CD14-positive monocyte (primary cell): ENCODE measurements around the gene SLC22A5. TPM values are rescaled to one million over a fixed set of nuclear protein-coding genes. Genes with fewer than 3 reads are reported as not detected.

Source experiments
- DNase-seq, 3 donors: peaks; one replicate each; pipeline ENCODE4 v3.0.0-alpha.2; 2011 to 2022
- H2AFZ ChIP-seq: 2 replicates; pipeline ENCODE4 v1.6.0; 2012; ENCODE audit warnings: mild to moderate bottlenecking, low read depth, low read length, inconsistent platforms; ENCODE audit not compliant: insufficient read depth, poor library complexity, severe bottlenecking
- H3K27ac ChIP-seq, 2 donors: 1 replicate in 1 of 2; 2 replicates in 1 of 2; pipeline ENCODE4 v1.5.1; 2012 to 2013; ENCODE audit warnings: low read length in 2 of 2, control low read depth in 1 of 2, inconsistent platforms in 1 of 2, low read depth in 1 of 2, mild to moderate bottlenecking in 1 of 2
- H3K27me3 ChIP-seq, 2 donors: one replicate each; pipeline versions ENCODE4 v1.6.0 to v1.6.1; 2011 to 2013; ENCODE audit warnings: low read length in 2 of 2; ENCODE audit not compliant: control insufficient read depth in 2 of 2, insufficient read depth in 2 of 2
- H3K36me3 ChIP-seq, 2 donors: replicated peaks in 1 of 2; 1 replicate in 1 of 2; 2 replicates in 1 of 2; pipeline versions ENCODE4 v1.5.1 to v1.6.1; 2012 to 2013; ENCODE audit warnings: low read length in 2 of 2, control low read depth in 1 of 2, inconsistent platforms in 1 of 2, mild to moderate bottlenecking in 1 of 2; ENCODE audit not compliant: insufficient read depth in 2 of 2, control insufficient read depth in 1 of 2
- H3K4me1 ChIP-seq, 2 donors: 1 replicate in 1 of 2; 2 replicates in 1 of 2; pipeline versions ENCODE4 v1.5.1 to v1.6.1; 2012 to 2013; ENCODE audit warnings: low read length in 2 of 2, control low read depth in 1 of 2, inconsistent platforms in 1 of 2, mild to moderate bottlenecking in 1 of 2, moderate library complexity in 1 of 2; ENCODE audit not compliant: insufficient read depth in 2 of 2, control insufficient read depth in 1 of 2
- H3K4me2 ChIP-seq: replicated peaks from 2 replicates; pipeline ENCODE3; 2012; ENCODE audit warnings: low read length, moderate library complexity, mild to moderate bottlenecking; ENCODE audit not compliant: poor library complexity, severe bottlenecking; ENCODE audit errors: extremely low read depth
- H3K4me3 ChIP-seq, 3 experiments: fragments of 200-600 bp in 1 of 3; sonication (generic) in 1 of 3; replicated peaks in 1 of 3; 1 replicate in 2 of 3; 2 replicates in 1 of 3; pipeline ENCODE4 v1.5.1; 2011 to 2013; ENCODE audit warnings: low read length in 3 of 3, mild to moderate bottlenecking in 3 of 3, control low read depth in 2 of 3, low read depth in 2 of 3, inconsistent platforms in 1 of 3, moderate library complexity in 1 of 3
- H3K79me2 ChIP-seq: 2 replicates; pipeline ENCODE4 v1.6.0; 2012; ENCODE audit warnings: mild to moderate bottlenecking, control low read depth, inconsistent platforms, low read length, moderate library complexity; ENCODE audit not compliant: insufficient read depth
- H3K9ac ChIP-seq: 2 replicates; pipeline ENCODE4 v1.6.0; 2017; ENCODE audit warnings: low read length, mild to moderate bottlenecking; ENCODE audit not compliant: insufficient read depth, poor library complexity, severe bottlenecking
- H3K9me3 ChIP-seq, 2 donors: replicated peaks in 1 of 2; 1 replicate in 1 of 2; 2 replicates in 1 of 2; pipeline versions ENCODE4 v1.5.1 to v1.6.1; 2012 to 2013; ENCODE audit warnings: low read length in 2 of 2, control low read depth in 1 of 2; ENCODE audit not compliant: control insufficient read depth in 1 of 2, insufficient read depth in 1 of 2
- H4K20me1 ChIP-seq: 2 replicates; pipeline ENCODE4 v1.6.0; 2012; ENCODE audit warnings: mild to moderate bottlenecking, low read length, control low read depth, moderate library complexity; ENCODE audit not compliant: insufficient read depth
- H3K27ac Mint-ChIP-seq, 7 donors: one replicate each; pipeline ENCODE4 v1.8.0; 2020; ENCODE audit warnings: mild to moderate bottlenecking in 7 of 7, mixed read lengths in 7 of 7, moderate library complexity in 6 of 7, inconsistent platforms in 2 of 7
- H3K27me3 Mint-ChIP-seq, 3 donors: one replicate each; pipeline ENCODE4 v1.8.0; 2021 to 2022; ENCODE audit warnings: low read depth in 3 of 3, mild to moderate bottlenecking in 3 of 3, mixed read lengths in 3 of 3, moderate library complexity in 3 of 3, inconsistent platforms in 1 of 3
- H3K36me3 Mint-ChIP-seq, 2 donors: one replicate each; pipeline ENCODE4 v1.8.0; 2020; ENCODE audit warnings: mixed read lengths in 2 of 2, inconsistent platforms in 1 of 2, mild to moderate bottlenecking in 1 of 2
- H3K4me1 Mint-ChIP-seq: one replicate; pipeline ENCODE4 v1.8.0; 2020; ENCODE audit warnings: mild to moderate bottlenecking, mixed read lengths
- H3K4me3 Mint-ChIP-seq, 2 donors: one replicate each; pipeline ENCODE4 v1.8.0; 2020; ENCODE audit warnings: mild to moderate bottlenecking in 2 of 2, mixed read lengths in 2 of 2, moderate library complexity in 1 of 2
- H3K9me3 Mint-ChIP-seq, 7 donors: one replicate each; pipeline ENCODE4 v1.8.0; 2020 to 2022; ENCODE audit warnings: mixed read lengths in 7 of 7, mild to moderate bottlenecking in 6 of 7, moderate library complexity in 6 of 7, inconsistent platforms in 2 of 7
- WGBS: methylation state at CpG from one replicate; pipeline ENCODE4 v1.1.5; 2013; ENCODE audit warnings: missing lambda C conversion rate; ENCODE audit not compliant: insufficient coverage; 5-methylcytosine and 5-hydroxymethylcytosine counted together
- intact Hi-C, 2 donors: fragments of 100-400 bp; cut with micrococcal nuclease; formaldehyde crosslinking; loops; one replicate each; pipeline versions ENCODE4 v1.15.0 to v1.15.1; 2023
- polyA plus RNA-seq, 3 donors: library from polyadenylated mRNA; depleted of rRNA in 1 of 3; unstranded in 2 of 3; stranded (reverse) in 1 of 3; fragments of 300-500 nt in 2 of 3; fragments of >200 nt in 1 of 3; fragmentation: Illumina TruSeq in 2 of 3; gene quantifications; 1 replicate in 2 of 3; 2 replicates in 1 of 3; pipeline ENCODE4 v1.2.3, GENCODE V29; 2012 to 2021
- TF ChIP-seq, protein P1 (sequence below): fragments of 200-600 bp; IDR thresholded peaks from one replicate; pipeline ENCODE4 v1.8.0; 2022; ENCODE audit warnings: antibody characterized with exemption, mild to moderate bottlenecking

The SLC22A5 gene
- polyA plus RNA-seq, 3 donors: 2.4 to 14.6 (median 3.5) TPM

DNA sequence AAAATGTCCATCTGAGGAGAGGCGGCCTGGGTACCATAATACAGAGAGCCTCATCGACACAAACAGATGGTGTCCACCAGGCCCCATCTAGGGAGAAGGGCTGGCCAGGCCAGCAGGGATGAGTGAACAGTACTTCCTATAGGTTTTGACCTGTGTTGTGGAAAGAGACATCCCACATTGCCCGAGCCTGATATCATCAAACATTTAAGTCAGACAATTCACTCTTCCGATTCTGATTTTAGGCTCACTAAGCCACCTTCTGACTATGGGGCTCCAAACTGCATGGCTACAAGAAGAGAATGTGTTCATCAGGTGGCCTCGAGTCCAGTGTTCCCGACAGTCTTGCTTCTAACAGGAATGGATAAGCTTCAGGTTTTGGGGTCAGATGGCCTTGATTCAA lies 38.9 kb downstream of the SLC22A5 start:
- Mint-ChIP-seq H3K27ac (peak overlapping the region in 1 of 7 donors; percentile 76), H3K9me3 (peaks cover 0 to 4% (median 2%) of the 10 kb centered on the region in 7 donors), H3K36me3 (peaks cover 3 to 8% of the 10 kb centered on the region in 2 donors), H3K4me1 (peaks cover 38% of the 10 kb centered on the region), H3K4me3 (no peak overlapping the region), H3K27me3 (peaks cover 0 to 3% (median 2%) of the 10 kb centered on the region in 3 donors)
- no peak overlapping the region for H3K4me3 ChIP-seq
- no peaks in the 10 kb centered on the region for H3K9me3 ChIP-seq
- DNase-seq: no peak
- no peaks in the 10 kb centered on the region for H3K36me3 ChIP-seq
- peaks cover 37% of the 10 kb centered on the region for H3K79me2 ChIP-seq
- H3K27me3 ChIP-seq: no peaks in the 10 kb centered on the region
- no peak overlapping the region for H3K27ac ChIP-seq
- no peak overlapping the region for H3K4me2 ChIP-seq
- no peak overlapping the region for H3K9ac ChIP-seq
- TF ChIP-seq, protein P1, sequence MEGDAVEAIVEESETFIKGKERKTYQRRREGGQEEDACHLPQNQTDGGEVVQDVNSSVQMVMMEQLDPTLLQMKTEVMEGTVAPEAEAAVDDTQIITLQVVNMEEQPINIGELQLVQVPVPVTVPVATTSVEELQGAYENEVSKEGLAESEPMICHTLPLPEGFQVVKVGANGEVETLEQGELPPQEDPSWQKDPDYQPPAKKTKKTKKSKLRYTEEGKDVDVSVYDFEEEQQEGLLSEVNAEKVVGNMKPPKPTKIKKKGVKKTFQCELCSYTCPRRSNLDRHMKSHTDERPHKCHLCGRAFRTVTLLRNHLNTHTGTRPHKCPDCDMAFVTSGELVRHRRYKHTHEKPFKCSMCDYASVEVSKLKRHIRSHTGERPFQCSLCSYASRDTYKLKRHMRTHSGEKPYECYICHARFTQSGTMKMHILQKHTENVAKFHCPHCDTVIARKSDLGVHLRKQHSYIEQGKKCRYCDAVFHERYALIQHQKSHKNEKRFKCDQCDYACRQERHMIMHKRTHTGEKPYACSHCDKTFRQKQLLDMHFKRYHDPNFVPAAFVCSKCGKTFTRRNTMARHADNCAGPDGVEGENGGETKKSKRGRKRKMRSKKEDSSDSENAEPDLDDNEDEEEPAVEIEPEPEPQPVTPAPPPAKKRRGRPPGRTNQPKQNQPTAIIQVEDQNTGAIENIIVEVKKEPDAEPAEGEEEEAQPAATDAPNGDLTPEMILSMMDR: no peak
- H2AFZ ChIP-seq: no peak overlapping the region
- peaks cover 28 to 37% of the 10 kb centered on the region in 2 donors for H3K4me1 ChIP-seq
- 95% methylated on average over 4 of the region's 6 CpGs for WGBS
- no peaks in the 10 kb centered on the region for H4K20me1 ChIP-seq
- intact Hi-C loops: loop anchor here in 1 of 2 donors (1.0 kb wide), 1 partner anchor 20 kb away; no protein-coding TSS in a partner anchor

DNA sequence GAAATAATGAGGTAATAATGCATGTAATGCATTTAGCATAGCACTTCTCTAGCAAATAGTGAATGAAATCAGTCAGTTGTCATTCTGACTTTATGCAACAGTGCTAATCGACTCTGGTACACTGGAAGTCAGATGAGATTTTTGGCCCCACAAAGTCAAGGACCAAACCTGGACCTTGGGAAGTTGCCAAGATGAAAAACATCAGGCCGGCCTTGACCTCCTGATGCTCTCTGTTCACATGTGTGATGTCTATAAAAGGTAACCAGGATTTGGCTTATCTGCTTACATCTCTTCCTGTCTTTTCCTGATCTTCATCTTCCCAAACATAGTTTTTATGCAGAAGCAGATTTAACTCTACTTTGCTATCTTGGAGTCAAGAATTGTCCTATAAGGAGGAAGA lies 39.5 kb downstream of the SLC22A5 start:
- DNase-seq: no peak
- H3K4me1 ChIP-seq: peaks cover 30 to 42% of the 10 kb centered on the region in 2 donors
- no peak overlapping the region for H3K4me2 ChIP-seq
- Mint-ChIP-seq H3K4me1 (peaks cover 42% of the 10 kb centered on the region), H3K27ac (no peak overlapping the region), H3K27me3 (peaks cover 0 to 3% (median 2%) of the 10 kb centered on the region in 3 donors), H3K36me3 (peaks cover 3 to 10% of the 10 kb centered on the region in 2 donors), H3K4me3 (no peak overlapping the region), H3K9me3 (peaks cover 0 to 3% (median 2%) of the 10 kb centered on the region in 7 donors)
- TF ChIP-seq, protein P1: no peak
- H3K9ac ChIP-seq: no peak overlapping the region
- H3K79me2 ChIP-seq: peaks cover 42% of the 10 kb centered on the region
- no peaks in the 10 kb centered on the region for H3K9me3 ChIP-seq
- no peak overlapping the region for H3K4me3 ChIP-seq
- H3K36me3 ChIP-seq: no peaks in the 10 kb centered on the region
- 70% methylated on average over 1 of the region's 2 CpGs for WGBS
- H3K27ac ChIP-seq: no peak overlapping the region
- H3K27me3 ChIP-seq: no peaks in the 10 kb centered on the region
- no peaks in the 10 kb centered on the region for H4K20me1 ChIP-seq
- no peak overlapping the region for H2AFZ ChIP-seq
- intact Hi-C loops: loop anchor here in 1 of 2 donors (1.0 kb wide), 1 partner anchor 21 kb away; no protein-coding TSS in a partner anchor
